Measurements from ENCODE around the gene PPP1CB. TPM values are rescaled to one million over a fixed set of nuclear protein-coding genes. Genes with fewer than 3 reads are reported as not detected.

PPP1CB gene
- 328 and 365 TPM in 2 replicates for total RNA-seq

GRCh38 chr2:28751252-28751955 is at the start of gene PPP1CB:
TSS of gene PPP1CB (plus strand) at chr2:28751830. CDS start at chr2:28752125, 295 bp downstream.
- FAIRE-seq (no peak), DNase-seq (ENCODE audit: low read depth) (peak; percentile 89)
- TF ChIP-seq, protein P1, sequence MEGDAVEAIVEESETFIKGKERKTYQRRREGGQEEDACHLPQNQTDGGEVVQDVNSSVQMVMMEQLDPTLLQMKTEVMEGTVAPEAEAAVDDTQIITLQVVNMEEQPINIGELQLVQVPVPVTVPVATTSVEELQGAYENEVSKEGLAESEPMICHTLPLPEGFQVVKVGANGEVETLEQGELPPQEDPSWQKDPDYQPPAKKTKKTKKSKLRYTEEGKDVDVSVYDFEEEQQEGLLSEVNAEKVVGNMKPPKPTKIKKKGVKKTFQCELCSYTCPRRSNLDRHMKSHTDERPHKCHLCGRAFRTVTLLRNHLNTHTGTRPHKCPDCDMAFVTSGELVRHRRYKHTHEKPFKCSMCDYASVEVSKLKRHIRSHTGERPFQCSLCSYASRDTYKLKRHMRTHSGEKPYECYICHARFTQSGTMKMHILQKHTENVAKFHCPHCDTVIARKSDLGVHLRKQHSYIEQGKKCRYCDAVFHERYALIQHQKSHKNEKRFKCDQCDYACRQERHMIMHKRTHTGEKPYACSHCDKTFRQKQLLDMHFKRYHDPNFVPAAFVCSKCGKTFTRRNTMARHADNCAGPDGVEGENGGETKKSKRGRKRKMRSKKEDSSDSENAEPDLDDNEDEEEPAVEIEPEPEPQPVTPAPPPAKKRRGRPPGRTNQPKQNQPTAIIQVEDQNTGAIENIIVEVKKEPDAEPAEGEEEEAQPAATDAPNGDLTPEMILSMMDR (IDR thresholded peaks at IDR 0.05; ENCODE audit: insufficient read depth, low read length, severe bottlenecking): peak; percentile 44
- Histone ChIP-seq H3K4me3 (ENCODE audit: low read depth, low read length) (peak within 1 kb of the TSS; percentile 96), H3K36me3 (ENCODE audit: control insufficient read depth, insufficient read depth, low read length) (no peaks in the 10 kb centered on the region), H3K27me3 (ENCODE audit: control insufficient read depth, insufficient read depth, low read length) (no peaks in the 10 kb centered on the region)

DNA sequence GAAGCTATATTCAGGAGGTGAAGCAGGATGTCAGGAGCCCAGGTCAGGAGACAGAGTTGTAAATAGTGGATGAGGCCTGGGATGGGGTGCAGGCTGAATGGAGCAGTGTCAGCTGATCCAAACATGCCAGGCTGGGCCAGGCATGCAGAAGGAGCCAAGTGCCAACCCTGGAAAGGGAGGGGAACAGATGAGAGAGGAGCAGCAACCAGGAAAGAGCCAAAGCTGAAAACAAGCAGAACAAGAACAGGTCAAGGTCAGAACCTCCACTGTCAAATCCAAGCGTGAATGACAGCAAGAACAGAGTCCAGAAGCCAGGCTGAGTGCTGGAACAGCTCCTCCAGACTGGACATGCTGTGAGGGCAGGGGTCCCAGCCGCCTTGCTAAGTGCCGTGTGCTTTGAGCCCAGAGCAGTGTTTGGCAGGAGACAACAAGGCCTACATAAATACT is 49.2 kb upstream of the PPP1CB start:
- TF ChIP-seq, protein P1 (IDR thresholded peaks at IDR 0.05; ENCODE audit: insufficient read depth, low read length, severe bottlenecking): no peak
- no peak overlapping the region for H3K4me3 ChIP-seq (ENCODE audit: low read depth, low read length)
- no peaks in the 10 kb centered on the region for H3K27me3 ChIP-seq (ENCODE audit: control insufficient read depth, insufficient read depth, low read length)
- H3K36me3 ChIP-seq (ENCODE audit: control insufficient read depth, insufficient read depth, low read length): no peaks in the 10 kb centered on the region
- FAIRE-seq (no peak), DNase-seq (ENCODE audit: low read depth) (no peak)

DNA sequence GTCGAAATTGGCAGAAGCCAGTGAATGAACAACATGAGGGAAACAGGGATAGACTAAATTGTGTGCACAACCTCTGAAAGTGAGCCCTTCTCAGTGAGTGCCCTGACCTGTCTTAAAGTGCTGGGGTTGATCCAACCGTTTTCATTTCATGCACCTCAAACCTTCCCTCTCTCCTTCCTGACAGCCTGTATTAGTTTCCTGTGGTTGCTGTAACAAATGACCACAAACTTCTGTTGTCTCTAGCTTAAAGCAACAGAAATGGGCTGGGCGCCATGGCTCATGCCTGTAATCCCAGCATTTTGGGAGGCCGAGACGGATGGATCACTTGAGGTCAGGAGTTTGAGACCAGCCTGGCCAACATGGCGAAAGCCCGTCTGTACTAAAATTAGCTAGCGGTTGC is 48.8 kb upstream of the PPP1CB start:
- H3K27me3 ChIP-seq (ENCODE audit: control insufficient read depth, insufficient read depth, low read length): no peaks in the 10 kb centered on the region
- DNase-seq (ENCODE audit: low read depth) (no peak), FAIRE-seq (no peak)
- no peaks in the 10 kb centered on the region for H3K36me3 ChIP-seq (ENCODE audit: control insufficient read depth, insufficient read depth, low read length)
- TF ChIP-seq, protein P1 (IDR thresholded peaks at IDR 0.05; ENCODE audit: insufficient read depth, low read length, severe bottlenecking): no peak
- no peak overlapping the region for H3K4me3 ChIP-seq (ENCODE audit: low read depth, low read length)

DNA sequence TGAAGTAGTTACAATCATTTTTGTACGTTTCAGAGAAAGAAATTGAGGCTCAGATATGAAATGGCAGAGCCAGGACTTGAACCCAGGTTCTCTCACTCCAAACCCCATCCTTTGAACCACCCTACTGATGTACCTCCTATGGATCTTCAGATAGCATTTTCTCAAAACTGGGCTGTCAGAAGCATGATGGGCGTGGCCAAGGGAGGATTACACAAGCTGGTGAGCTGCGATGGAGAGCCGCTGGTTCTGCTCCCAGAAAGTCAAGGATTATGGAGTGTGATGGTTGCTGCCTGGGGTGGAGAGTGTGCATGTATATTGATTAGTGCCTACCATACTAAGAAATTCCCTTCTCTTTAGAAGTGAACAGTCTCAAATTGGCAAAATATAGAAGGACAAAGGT is 47.0 kb upstream of the PPP1CB start:
- no peak for DNase-seq (ENCODE audit: low read depth)
- Histone ChIP-seq H3K36me3 (ENCODE audit: control insufficient read depth, insufficient read depth, low read length) (no peaks in the 10 kb centered on the region), H3K4me3 (ENCODE audit: low read depth, low read length) (no peak overlapping the region), H3K27me3 (ENCODE audit: control insufficient read depth, insufficient read depth, low read length) (no peaks in the 10 kb centered on the region)
- TF ChIP-seq, protein P1 (IDR thresholded peaks at IDR 0.05; ENCODE audit: insufficient read depth, low read length, severe bottlenecking): no peak
- FAIRE-seq: no peak

DNA sequence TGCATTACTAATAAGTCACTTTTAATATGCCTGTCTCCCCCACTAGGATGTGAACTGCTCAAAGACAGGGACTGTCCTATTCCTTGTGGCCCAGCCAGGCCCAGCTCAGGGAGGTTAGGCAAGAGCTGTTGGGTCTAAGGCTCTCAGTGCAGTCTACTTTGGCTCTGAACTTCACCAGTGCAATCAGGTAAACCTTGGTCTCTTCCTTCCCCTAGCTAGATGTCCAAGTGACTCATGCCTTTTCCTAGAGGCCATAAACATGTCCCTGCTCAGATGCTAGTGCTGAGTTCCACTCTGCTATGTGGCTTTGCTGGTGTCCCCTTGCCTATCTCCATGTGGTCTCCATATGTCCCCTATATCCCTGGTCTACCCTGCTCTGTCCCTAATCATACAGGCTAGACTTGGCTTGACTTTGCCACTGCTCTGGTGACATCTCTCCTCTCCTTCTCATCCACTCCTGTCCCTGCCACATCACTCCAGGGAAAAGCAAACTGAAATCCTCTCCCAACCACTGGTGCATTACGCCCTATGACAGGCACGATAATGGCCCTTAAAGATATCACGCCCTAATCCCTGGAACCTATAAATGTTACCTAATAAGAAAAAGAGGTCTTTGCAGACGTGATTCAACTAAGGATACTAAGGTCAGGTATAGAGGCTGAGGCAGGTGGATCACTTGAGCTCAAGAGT is 45.7 kb upstream of the PPP1CB start:
- Histone ChIP-seq H3K4me3 (ENCODE audit: low read depth, low read length) (no peak overlapping the region), H3K36me3 (ENCODE audit: control insufficient read depth, insufficient read depth, low read length) (no peaks in the 10 kb centered on the region), H3K27me3 (ENCODE audit: control insufficient read depth, insufficient read depth, low read length) (no peaks in the 10 kb centered on the region)
- no peak for DNase-seq (ENCODE audit: low read depth)
- FAIRE-seq: peak; percentile 40
- TF ChIP-seq, protein P1 (IDR thresholded peaks at IDR 0.05; ENCODE audit: insufficient read depth, low read length, severe bottlenecking): no peak
